AG20443 (cell line): Measurements from ENCODE around the gene LMTK2.

Experiments
- DNase-seq: peaks from one replicate; pipeline ENCODE4 v3.0.0; 2012; ENCODE audit warnings: low spot score, mixed read lengths

The LMTK2 gene

DNA sequence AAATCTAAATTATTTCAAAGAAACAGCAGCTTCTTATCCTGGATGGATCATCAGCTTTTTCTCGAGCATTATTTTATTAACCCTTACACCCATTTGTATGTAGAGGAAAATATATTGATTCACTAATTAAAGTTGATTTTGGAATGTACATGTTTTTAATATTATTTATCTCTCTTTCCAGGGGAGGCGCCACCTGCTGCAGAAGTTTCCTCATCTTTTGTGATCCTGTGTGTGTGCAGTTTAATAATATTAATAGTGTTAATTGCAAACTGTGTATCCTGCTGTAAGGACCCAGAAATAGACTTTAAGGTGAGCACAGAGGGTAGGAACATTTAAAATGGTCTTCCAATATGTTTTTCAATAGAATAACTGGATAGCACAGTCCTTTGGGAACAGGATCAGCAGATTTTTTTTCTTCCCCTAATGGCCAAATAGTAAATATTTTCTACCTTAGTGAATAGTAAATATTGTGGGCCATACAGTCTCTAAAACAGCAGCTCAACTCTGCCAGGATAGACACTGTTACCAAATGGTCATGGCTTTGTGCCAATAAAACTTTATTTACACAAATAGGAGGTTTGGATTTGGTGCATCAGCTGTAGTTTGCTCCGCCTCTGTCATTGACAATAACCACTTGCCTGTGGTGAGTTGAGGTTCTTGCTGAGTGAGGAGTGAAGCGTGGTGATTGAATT lies 30.6 kb downstream of the LMTK2 start:
- no peak for DNase-seq

GRCh38 chr7:98137826-98138151 lies 31.1 kb downstream of the LMTK2 start:
- DNase-seq, result no peak

DNA sequence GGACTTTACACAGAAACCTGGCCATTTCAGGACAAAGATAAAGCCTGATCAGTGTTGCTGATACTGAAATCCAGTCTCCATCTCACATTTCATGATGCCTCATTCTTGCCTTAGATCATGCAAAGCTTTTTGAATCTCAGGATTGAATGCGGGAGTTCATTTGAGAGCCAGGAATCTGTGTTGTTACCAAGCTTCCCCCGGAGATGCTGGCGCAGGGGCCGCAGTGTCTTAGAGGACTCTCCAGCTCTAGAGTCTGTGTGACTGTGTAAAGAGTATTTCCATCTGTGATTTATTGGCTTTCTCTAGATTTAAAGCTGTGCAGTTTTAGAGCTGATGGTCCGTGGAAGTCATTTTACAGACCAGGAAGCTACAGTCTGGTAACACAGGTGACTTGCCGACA lies 32.0 kb downstream of the LMTK2 start:
- DNase-seq, result no peak

- DNase-seq, result no peak
Observed at GRCh38 chr7:98142658-98143057, 36.0 kb downstream of the LMTK2 start.

GRCh38 chr7:98148607-98149006 lies 41.9 kb downstream of the LMTK2 start:
- no peak for DNase-seq

GRCh38 chr7:98149116-98149692 lies 42.5 kb downstream of the LMTK2 start:
- no peak for DNase-seq

GRCh38 chr7:98151884-98152283 lies 45.2 kb downstream of the LMTK2 start:
- no peak for DNase-seq

- no peak for DNase-seq
Observed at GRCh38 chr7:98156700-98157099, 50.0 kb downstream of the LMTK2 start.

GRCh38 chr7:98157761-98158160 lies 51.1 kb downstream of the LMTK2 start:
- no peak for DNase-seq

GRCh38 chr7:98162758-98163157 lies 56.1 kb downstream of the LMTK2 start:
- no peak for DNase-seq

GRCh38 chr7:98163269-98163668 lies 56.6 kb downstream of the LMTK2 start:
- DNase-seq, result no peak

GRCh38 chr7:98163704-98164494 lies 57.2 kb downstream of the LMTK2 start:
- no peak for DNase-seq

DNA sequence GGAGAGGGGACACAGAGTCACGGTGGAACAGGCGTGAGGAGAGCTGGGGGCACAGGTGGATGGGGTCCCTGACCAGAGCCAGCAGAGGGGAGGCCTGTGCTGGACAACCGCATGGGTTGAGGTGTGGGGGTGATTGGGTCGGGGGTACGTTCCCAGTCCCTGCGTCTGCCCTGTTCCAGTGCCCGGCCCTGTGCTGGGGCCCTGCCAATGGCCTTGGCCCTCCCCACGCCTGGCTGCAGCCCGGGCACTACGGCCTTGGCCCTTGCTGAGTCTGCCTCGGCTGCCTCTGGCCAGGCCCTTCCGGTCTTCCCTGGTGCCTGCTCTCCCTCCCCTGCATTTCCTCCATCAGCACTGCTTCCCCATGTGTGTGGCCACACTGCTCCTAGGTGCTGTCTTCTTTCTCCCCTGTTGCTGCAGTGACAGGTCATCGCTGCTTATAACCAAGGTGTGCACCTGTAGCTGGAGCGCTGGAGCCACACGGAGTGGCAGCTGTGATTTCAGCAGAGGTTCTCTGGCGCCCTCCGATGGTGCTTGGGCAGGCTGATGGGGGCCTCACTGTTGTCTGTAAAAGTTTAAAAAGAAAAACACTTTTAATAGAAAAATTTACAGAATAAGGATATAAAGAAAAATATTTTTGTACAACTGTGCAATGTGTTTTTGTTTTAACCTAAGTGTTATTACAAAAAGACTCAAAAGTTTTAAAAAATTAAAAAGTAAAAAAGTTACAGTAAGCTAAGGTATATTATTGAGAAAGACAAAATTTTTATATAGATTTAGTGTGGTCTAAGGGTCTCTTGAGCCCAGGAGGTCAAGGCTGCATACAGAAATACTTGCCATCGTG lies 59.4 kb downstream of the LMTK2 start:
- DNase-seq, result peak; percentile 42

- no peak for DNase-seq
Observed at GRCh38 chr7:98166668-98166970, 60.0 kb downstream of the LMTK2 start.

- no peak for DNase-seq
Observed at GRCh38 chr7:98167653-98168052, 61.0 kb downstream of the LMTK2 start.

DNA sequence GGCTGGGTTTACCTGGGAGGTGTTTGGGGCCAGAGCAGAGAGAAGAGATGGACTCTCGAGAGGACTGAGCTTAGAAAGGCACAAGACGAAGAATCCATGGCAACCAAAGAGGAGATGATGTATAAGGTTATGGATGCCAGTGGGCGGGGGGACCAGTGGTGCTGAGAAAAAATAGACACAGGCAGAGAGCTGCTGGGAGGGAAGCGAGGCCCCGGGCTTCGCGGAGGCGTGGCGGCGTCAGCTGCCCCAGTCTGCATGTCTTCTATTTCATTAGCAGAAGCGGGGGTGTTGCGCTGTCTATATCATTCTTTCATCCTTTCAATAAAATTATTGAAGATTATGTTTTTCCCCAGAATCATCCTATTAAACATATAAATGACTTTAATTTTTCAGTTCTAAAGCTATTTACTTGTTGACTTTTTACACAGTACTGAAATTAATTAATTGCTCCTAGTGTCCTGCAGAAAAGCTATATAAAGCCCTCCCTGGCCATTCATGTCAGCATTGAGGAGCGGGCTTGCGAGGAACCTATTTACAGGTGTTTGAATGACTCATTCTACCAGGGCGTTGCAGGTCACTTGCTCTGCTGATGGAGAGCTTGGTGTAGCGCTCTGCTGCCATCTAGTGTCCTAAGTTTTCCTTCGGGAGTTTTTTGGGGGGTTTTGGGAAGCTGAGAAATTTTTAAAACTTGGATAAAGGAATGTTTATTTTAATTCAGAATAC lies 61.7 kb downstream of the LMTK2 start:
- peak; percentile 83 for DNase-seq

DNA sequence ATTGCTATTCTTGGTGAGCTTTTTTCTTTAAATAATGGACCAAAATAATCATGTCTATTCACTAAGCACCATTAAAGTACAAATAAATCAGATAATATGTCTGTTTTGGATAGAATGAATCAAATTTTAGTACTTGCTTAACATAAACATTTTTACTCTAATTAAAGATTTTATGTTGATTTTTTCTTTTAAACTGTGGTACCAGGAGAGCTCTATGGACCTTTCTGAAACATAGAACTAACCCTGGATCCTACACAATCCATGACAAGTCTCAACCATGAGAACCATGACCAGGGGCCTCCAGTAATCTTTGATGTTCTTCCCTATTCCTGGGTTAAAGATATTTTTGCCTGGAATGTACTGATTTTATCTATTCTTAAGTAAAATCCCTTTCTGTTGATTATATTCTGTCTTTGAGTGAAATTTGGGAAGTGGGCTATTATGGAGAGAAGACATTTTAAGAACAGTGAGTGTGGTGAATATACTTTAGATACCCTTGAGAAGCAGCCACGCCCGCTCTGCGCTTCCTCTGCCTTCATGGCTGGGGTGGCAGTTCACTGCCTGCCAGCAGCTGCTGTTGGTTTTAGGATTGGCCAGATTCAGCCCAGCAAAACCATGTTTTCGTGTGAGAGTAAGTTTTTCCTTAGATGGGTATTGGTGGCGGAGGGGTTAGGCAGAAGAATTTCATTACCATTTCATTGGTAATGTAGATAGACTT lies 62.4 kb downstream of the LMTK2 start:
- DNase-seq, result no peak

DNA sequence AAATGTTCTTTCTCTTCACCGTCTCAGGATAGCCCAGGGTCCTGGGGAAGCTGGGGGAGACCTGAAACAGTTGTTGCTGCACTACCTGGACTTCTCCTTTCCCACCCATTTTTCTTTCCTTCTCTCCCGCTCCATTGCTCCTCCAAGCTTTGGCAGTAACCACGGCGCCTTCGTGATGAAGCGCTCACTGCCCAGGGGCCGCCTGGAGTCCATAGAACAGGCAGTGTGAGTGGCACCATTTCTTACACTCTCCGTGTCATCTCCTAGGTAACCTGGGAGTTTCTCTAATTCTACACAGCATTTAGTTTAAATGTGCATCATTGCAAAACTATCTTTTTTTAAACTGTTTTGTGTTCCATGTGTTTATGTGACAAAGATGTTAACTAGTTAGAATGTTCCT lies 64.3 kb downstream of the LMTK2 start:
- no peak for DNase-seq

GRCh38 chr7:98171449-98171848 lies 64.8 kb downstream of the LMTK2 start:
- DNase-seq, result no peak

- no peak for DNase-seq
Observed at GRCh38 chr7:98174334-98175259, 67.9 kb downstream of the LMTK2 start.
